IMR-90 (cell line): ENCODE data around the gene CD8B. TPM values are rescaled to one million over a fixed set of nuclear protein-coding genes. Genes with fewer than 3 reads are reported as not detected.

ENCODE experiments used
- ATAC-seq: fragments of 200-7000 bp; cut with Tn5 transposase; 2 replicates; pipeline ENCODE4 v1.9.1; 2020; ENCODE audit warnings: low read depth, mild to moderate bottlenecking, moderate library complexity
- BruUV-seq: library from RNA; stranded (reverse); fragments of 400-500 nt; replicated peaks from 2 replicates; lab custom pipeline; 2021; lab: Mats Ljungman, UMichigan
- CTCF ChIA-PET: fragments of 300-600 bp; formaldehyde crosslinking; extraction: SDS; loops from one replicate; lab custom pipeline; 2021; ENCODE audit warnings: antibody characterized with exemption; lab: Yijun Ruan, JAX
- POLR2A ChIA-PET: fragments of 300-600 bp; sonication (Branson Sonifier 250); formaldehyde crosslinking; loops from one replicate; lab custom pipeline; 2022; ENCODE audit warnings: antibody characterized with exemption; ENCODE audit not compliant: unreplicated experiment; lab: Charles Lee
- DNase-seq: peaks from one replicate; pipeline ENCODE4 v3.0.0; 2013
- H2AFZ ChIP-seq: replicated peaks from 2 replicates; pipeline ENCODE3; 2013; ENCODE audit warnings: low read length, mild to moderate bottlenecking; ENCODE audit not compliant: poor library complexity
- H2AK5ac ChIP-seq: 2 replicates; pipeline ENCODE4 v1.6.1; 2013; ENCODE audit warnings: low read depth, low read length, inconsistent platforms
- H2AK9ac ChIP-seq: replicated peaks from 2 replicates; pipeline ENCODE3; 2013; ENCODE audit warnings: mild to moderate bottlenecking, low read depth, low read length, moderate library complexity; ENCODE audit not compliant: poor library complexity
- H2BK120ac ChIP-seq: 2 replicates; pipeline ENCODE4 v1.6.1; 2013; ENCODE audit warnings: low read depth, low read length, inconsistent platforms
- H2BK15ac ChIP-seq: 3 replicates; pipeline ENCODE4 v1.6.1; 2013; ENCODE audit warnings: low read depth, low read length, inconsistent platforms
- H2BK20ac ChIP-seq: 2 replicates; pipeline ENCODE4 v1.6.1; 2013; ENCODE audit warnings: low read depth, mild to moderate bottlenecking, inconsistent platforms, low read length, moderate library complexity
- H2BK5ac ChIP-seq: 2 replicates; pipeline ENCODE4 v1.6.1; 2013; ENCODE audit warnings: mild to moderate bottlenecking, low read depth, low read length, inconsistent platforms; ENCODE audit not compliant: poor library complexity, severe bottlenecking
- H3K14ac ChIP-seq: replicated peaks from 2 replicates; pipeline ENCODE4 v1.6.1; 2013; ENCODE audit warnings: low read depth, low read length, inconsistent platforms
- H3K18ac ChIP-seq: 2 replicates; pipeline ENCODE4 v1.6.1; 2013; ENCODE audit warnings: low read depth, low read length, control low read depth
- H3K23ac ChIP-seq: 2 replicates; pipeline ENCODE4 v1.6.1; 2013; ENCODE audit warnings: low read depth, low read length, inconsistent platforms
- H3K27ac ChIP-seq: 2 replicates; pipeline ENCODE4 v1.5.1; 2013; ENCODE audit warnings: mild to moderate bottlenecking, control low read depth, low read length; ENCODE audit not compliant: insufficient read depth
- H3K27me3 ChIP-seq: 2 replicates; pipeline ENCODE4 v1.6.1; 2013; ENCODE audit warnings: low read length; ENCODE audit not compliant: control insufficient read depth, insufficient read depth
- H3K36me3 ChIP-seq: 2 replicates; pipeline ENCODE4 v1.6.1; 2013; ENCODE audit warnings: low read length, mixed read lengths; ENCODE audit not compliant: control insufficient read depth, insufficient read depth
- H3K4ac ChIP-seq: 2 replicates; pipeline ENCODE4 v1.6.1; 2013; ENCODE audit warnings: low read depth, low read length, inconsistent platforms
- H3K4me1 ChIP-seq: 2 replicates; pipeline ENCODE4 v1.6.1; 2013; ENCODE audit warnings: low read length, mixed read lengths; ENCODE audit not compliant: control insufficient read depth, insufficient read depth
- H3K4me2 ChIP-seq: 2 replicates; pipeline ENCODE4 v1.6.1; 2013; ENCODE audit warnings: low read depth, mild to moderate bottlenecking, control low read depth, low read length, moderate library complexity
- H3K4me3 ChIP-seq: 2 replicates; pipeline ENCODE4 v1.5.1; 2013; ENCODE audit warnings: low read depth, mild to moderate bottlenecking, control low read depth, low read length, moderate library complexity; ENCODE audit not compliant: insufficient read depth
- H3K56ac ChIP-seq: 2 replicates; pipeline ENCODE4 v1.6.1; 2013; ENCODE audit warnings: low read length, inconsistent platforms; ENCODE audit not compliant: insufficient read depth; ENCODE audit errors: extremely low read depth
- H3K79me1 ChIP-seq, 2 experiments: 2 replicates each; pipeline ENCODE4 v1.6.1; 2013; ENCODE audit warnings: low read length in 2 of 2, inconsistent platforms in 1 of 2, low read depth in 1 of 2
- H3K9ac ChIP-seq: 2 replicates; pipeline ENCODE4 v1.6.1; 2013; ENCODE audit warnings: low read depth, low read length, control low read depth
- H3K9me1 ChIP-seq: 2 replicates; pipeline ENCODE4 v1.6.1; 2013; ENCODE audit warnings: low read length, inconsistent platforms; ENCODE audit not compliant: insufficient read depth
- H3K9me3 ChIP-seq: 2 replicates; pipeline ENCODE4 v1.6.1; 2013; ENCODE audit warnings: low read length; ENCODE audit not compliant: control insufficient read depth, insufficient read depth
- H4K20me1 ChIP-seq: 2 replicates; pipeline ENCODE4 v1.6.1; 2013; ENCODE audit warnings: low read length, inconsistent platforms; ENCODE audit not compliant: insufficient read depth
- H4K5ac ChIP-seq: 2 replicates; pipeline ENCODE4 v1.6.1; 2013; ENCODE audit warnings: mild to moderate bottlenecking, low read depth, low read length, control low read depth
- H4K8ac ChIP-seq, 2 experiments: 2 replicates each; pipeline ENCODE4 v1.6.1; 2013; ENCODE audit warnings: low read depth in 2 of 2, low read length in 2 of 2, control low read depth in 1 of 2, inconsistent platforms in 1 of 2
- H4K91ac ChIP-seq: 2 replicates; pipeline ENCODE4 v1.6.1; 2013; ENCODE audit warnings: low read depth, low read length, inconsistent platforms; ENCODE audit not compliant: insufficient read depth
- BHLHE40 ChIP-seq: fragments of 150-350 bp; IDR thresholded peaks from 2 replicates; pipeline ENCODE4 v1.6.1; 2016; ENCODE audit warnings: mild to moderate bottlenecking, low read depth, low read length
- CTCF ChIP-seq: conservative IDR thresholded peaks from 2 replicates; pipeline ENCODE4 v1.5.1; 2012; ENCODE audit warnings: mild to moderate bottlenecking, low read depth, low read length, improper control_type of control experiment
- MAZ ChIP-seq: IDR thresholded peaks from 2 replicates; pipeline ENCODE4 v1.6.1; 2012; ENCODE audit warnings: low read depth, mild to moderate bottlenecking, low read length, improper control_type of control experiment, moderate library complexity, borderline replicate concordance
- POLR2A ChIP-seq: IDR thresholded peaks from 2 replicates; pipeline ENCODE4 v1.6.1; 2012; ENCODE audit warnings: mild to moderate bottlenecking, low read depth, low read length
- RAD21 ChIP-seq: IDR thresholded peaks from 2 replicates; pipeline ENCODE4 v1.6.1; 2012; ENCODE audit warnings: low read length, improper control_type of control experiment
- RFX5 ChIP-seq: IDR thresholded peaks from 2 replicates; pipeline ENCODE4 v1.8.0; 2012; ENCODE audit warnings: low read depth, mild to moderate bottlenecking, low read length, moderate library complexity
- SMC3 ChIP-seq: fragments of 150-350 bp; IDR thresholded peaks from 2 replicates; pipeline ENCODE4 v1.6.1; 2016; ENCODE audit warnings: low read depth, mild to moderate bottlenecking, antibody characterized with exemption, low read length, moderate library complexity
- WGBS, 2 experiments: methylation state at CpG; one replicate each; pipeline versions ENCODE4 v1.1.5 to v1.1.7; 2013; ENCODE audit warnings: missing lambda C conversion rate in 2 of 2; ENCODE audit not compliant: insufficient read length in 1 of 2; ENCODE audit errors: extremely low coverage in 2 of 2; 5-methylcytosine and 5-hydroxymethylcytosine counted together
- dilution Hi-C: fragments of 300-500 bp; cut with HindIII; formaldehyde crosslinking; loops from one replicate; pipeline ENCODE4 v1.14.3; 2018; ENCODE audit warnings: low sequenced_read_pairs; ENCODE audit not compliant: unreplicated experiment
- in situ Hi-C: fragments of 300-500 bp; cut with MboI; formaldehyde crosslinking; loops from 3 replicates; pipeline ENCODE4 v1.14.3; 2019; ENCODE audit warnings: low sequenced_read_pairs, inconsistent platforms, mixed read lengths
- intact Hi-C: fragments of 100-400 bp; cut with micrococcal nuclease; formaldehyde crosslinking; loops from 2 replicates; pipeline ENCODE4 v1.10.0; 2022
- polyA plus RNA-seq, 3 experiments: library from polyadenylated mRNA; depleted of rRNA; stranded (reverse); fragments of >200 nt; gene quantifications; 2 replicates each; pipeline ENCODE4 v1.2.3, GENCODE V29; 2012; ENCODE audit warnings: low replicate concordance in 1 of 3
- total RNA-seq: library from RNA; depleted of rRNA; stranded (reverse); fragments of >200 nt; gene quantifications from 2 replicates; pipeline ENCODE4 v1.2.3, GENCODE V29; 2012

Gene CD8B
- total and polyA plus RNA-seq, 2 of the 4 experiments (the other 2 are of a cell fraction): not detected

- H3K9me3 ChIP-seq: no peaks in the 10 kb centered on the region; the same call in 1 of the 2 replicates
- ATAC-seq (peak; percentile 97), DNase-seq (peak; percentile 57)
- H3K56ac ChIP-seq: no peak overlapping the region
- no peaks in the 10 kb centered on the region for H3K79me1 ChIP-seq
- in situ Hi-C loops: no loop called here
- no TSS peak for BruUV-seq
- no peaks in the 10 kb centered on the region for H3K4me1 ChIP-seq
- H3K4me2 ChIP-seq: peak overlapping the region; percentile 81; the same call in 1 of the 2 replicates
- no peak overlapping the region for H3K4me3 ChIP-seq
- no peak overlapping the region for H2AK5ac ChIP-seq
- H3K9me1 ChIP-seq: no peaks in the 10 kb centered on the region
- no peak overlapping the region for H4K8ac ChIP-seq
- WGBS, 2 experiments: 45% methylated on average over 9 of the region's 36 CpGs; no CpG with 5 or more reads in 1 of the 2 experiments
- no peak overlapping the region for H2BK120ac ChIP-seq
- no peak overlapping the region for H3K27ac ChIP-seq
- no peak overlapping the region for H4K5ac ChIP-seq
- no peak overlapping the region for H3K14ac ChIP-seq
- no peak overlapping the region for H2BK15ac ChIP-seq
- dilution Hi-C loops: no loop called here
- no peak overlapping the region for H2BK5ac ChIP-seq
- no peaks in the 10 kb centered on the region for H3K36me3 ChIP-seq
- peak overlapping the region; percentile 76 for H2AK9ac ChIP-seq
- H3K18ac ChIP-seq: no peak overlapping the region
- H3K9ac ChIP-seq: no peak overlapping the region
- ChIA-PET POLR2A (no interaction called here), CTCF (interaction anchor here (0.6 to 1.4 kb wide), 3 partner anchors 11 to 56 kb away, joined by 4 to 6 read pairs (median 4); no protein-coding TSS in a partner anchor)
- H4K20me1 ChIP-seq: no peaks in the 10 kb centered on the region
- 0 out of 2 replicates have a peak overlapping the region, but pooled peaks have one; percentile 4 for H3K23ac ChIP-seq
- no peak overlapping the region for H2BK20ac ChIP-seq
- H3K27me3 ChIP-seq: peaks cover 48% of the 10 kb centered on the region
- TF ChIP-seq RFX5 (no peak), BHLHE40 (no peak), POLR2A (no peak), CTCF (peak; percentile 84), RAD21 (peak; percentile 91), MAZ (no peak), SMC3 (peak; percentile 80)
- H3K4ac ChIP-seq: no peak overlapping the region
- intact Hi-C loops: loop anchor here (5.0 kb wide), 1 partner anchor 409 kb away; no protein-coding TSS in a partner anchor
- H2AFZ ChIP-seq: peak overlapping the region; percentile 92
- no peak overlapping the region for H4K91ac ChIP-seq
These were observed 53.1 kb downstream of the CD8B start for GRCh38 chr2:86808315-86809161.
